ENCODE measurements around the gene PDE6G.
A peak's percentile ranks its signal among the peaks of the same experiment; 100 is the strongest.

The PDE6G gene

GRCh38 chr17:81656835-81657234 lies 493 bp upstream of the PDE6G start:
- no peak for DNase-seq

GRCh38 chr17:81655378-81656117 lies 794 bp downstream of the PDE6G start:
- no peak for DNase-seq

- no peak for DNase-seq
Measured at GRCh38 chr17:81652906-81653771, 3.2 kb downstream of the PDE6G start.

- DNase-seq: no peak
Measured at GRCh38 chr17:81651692-81652091, 4.7 kb downstream of the PDE6G start.

GRCh38 chr17:81650951-81651350 lies 5.4 kb downstream of the PDE6G start:
- no peak for DNase-seq

- no peak for DNase-seq
Measured at GRCh38 chr17:81648707-81649085, 7.6 kb downstream of the PDE6G start.

- no peak for DNase-seq
Measured at GRCh38 chr17:81648013-81648706, 8.2 kb downstream of the PDE6G start.

GRCh38 chr17:81647640-81648012 lies 8.7 kb downstream of the PDE6G start:
- DNase-seq: no peak

- DNase-seq: no peak
Measured at GRCh38 chr17:81646869-81647600, 9.3 kb downstream of the PDE6G start.

- no peak for DNase-seq
Measured at GRCh38 chr17:81644976-81645952, 11.1 kb downstream of the PDE6G start.

- no peak for DNase-seq
Measured at GRCh38 chr17:81644496-81644895, 11.8 kb downstream of the PDE6G start.

GRCh38 chr17:81641825-81642489 lies 14.4 kb downstream of the PDE6G start:
- DNase-seq: no peak

GRCh38 chr17:81640011-81640410 lies 16.3 kb downstream of the PDE6G start:
- DNase-seq: no peak

- no peak for DNase-seq
Measured at GRCh38 chr17:81638683-81639082, 17.7 kb downstream of the PDE6G start.

- peak; percentile 79 to 88 for DNase-seq
Measured at GRCh38 chr17:81636505-81637288, 19.6 kb downstream of the PDE6G start, which contains the start of the genes NPLOC4 and TSPAN10. NPLOC4 (minus strand) TSS chr17:81637112; CDS start chr17:81636930, 182 bp downstream. TSPAN10 (plus strand) TSS chr17:81637196; CDS start chr17:81642413, 5,217 bp downstream.

GRCh38 chr17:81635973-81636504 lies 20.3 kb downstream of the PDE6G start:
- DNase-seq: peak in 1 of 2 donors; percentile 4

GRCh38 chr17:81635431-81635830 lies 20.9 kb downstream of the PDE6G start:
- no peak for DNase-seq

GRCh38 chr17:81631482-81631881 lies 24.9 kb downstream of the PDE6G start:
- DNase-seq: no peak

- DNase-seq: no peak
Measured at GRCh38 chr17:81630274-81630673, 26.1 kb downstream of the PDE6G start.
